GM12878 (cell line): Measurements from ENCODE around the gene PYGO2. TPM values are rescaled to one million over a fixed set of nuclear protein-coding genes. Genes with fewer than 3 reads are reported as not detected.

Source experiments
- ATAC-seq: fragments of 200-7000 bp; cut with Tn5 transposase; 3 replicates; pipeline ENCODE4 v1.9.1; 2020; ENCODE audit warnings: mild to moderate bottlenecking, moderate library complexity
- BruUV-seq: library from RNA; stranded (reverse); fragments of 400-500 nt; replicated peaks from 2 replicates; lab custom pipeline; 2021; lab: Mats Ljungman, UMichigan
- CTCF ChIA-PET: fragments of 300-600 bp; sonication (Branson Sonifier 250); formaldehyde crosslinking; extraction: SDS; loops from one replicate; lab custom pipeline; 2021; ENCODE audit warnings: inconsistent platforms; lab: Yijun Ruan, JAX
- POLR2A ChIA-PET: fragments of 350-600 bp; formaldehyde crosslinking; extraction: SDS; loops from one replicate; lab custom pipeline; 2021; ENCODE audit warnings: inconsistent platforms; lab: Charles Lee
- RAD21 ChIA-PET: fragments of 300-600 bp; sonication (Branson Sonifier 250); formaldehyde crosslinking; loops from one replicate; lab custom pipeline; 2023; ENCODE audit warnings: antibody characterized with exemption; ENCODE audit not compliant: unreplicated experiment; lab: Charles Lee
- SMC1A ChIA-PET: fragments of 300-600 bp; sonication (Branson Sonifier 250); formaldehyde crosslinking; loops from one replicate; lab custom pipeline; 2023; ENCODE audit not compliant: unreplicated experiment, uncharacterized antibody; lab: Charles Lee
- DNase-seq: peaks from one replicate; pipeline ENCODE4 v3.0.0-alpha.2; 2011; ENCODE audit warnings: low read depth, low spot score
- FAIRE-seq: peaks from 3 replicates; lab custom pipeline; 2011; peaks lifted over from hg19 to GRCh38; lab: Jason Lieb, UNC
- H2AFZ ChIP-seq: 2 replicates; pipeline ENCODE4 v1.6.0; 2011; ENCODE audit warnings: low read depth, low read length, control low read depth; ENCODE audit not compliant: control insufficient read depth
- H3K27ac ChIP-seq: 2 replicates; pipeline ENCODE4 v1.5.1; 2011; ENCODE audit warnings: control low read depth; ENCODE audit not compliant: control insufficient read depth, insufficient read depth
- H3K27me3 ChIP-seq, 2 experiments: replicated peaks in 1 of 2; 2 replicates each; pipeline versions ENCODE4 v1.6.0 to v1.6.1; 2011; ENCODE audit warnings: low read length in 1 of 2; ENCODE audit not compliant: control insufficient read depth in 2 of 2, insufficient read depth in 2 of 2
- H3K36me3 ChIP-seq, 2 experiments: 2 replicates each; pipeline ENCODE4 v1.5.1; 2011; ENCODE audit warnings: low read length in 1 of 2; ENCODE audit not compliant: control insufficient read depth in 2 of 2, insufficient read depth in 2 of 2
- H3K4me1 ChIP-seq: 2 replicates; pipeline ENCODE4 v1.6.1; 2011; ENCODE audit warnings: mild to moderate bottlenecking, low read length, moderate library complexity, mixed read lengths; ENCODE audit not compliant: control insufficient read depth, insufficient read depth
- H3K4me2 ChIP-seq: 2 replicates; pipeline ENCODE4 v1.6.0; 2011; ENCODE audit warnings: control low read depth; ENCODE audit not compliant: control insufficient read depth, insufficient read depth
- H3K4me3 ChIP-seq: fragments of 200-600 bp; sonication (generic); 2 replicates; pipeline ENCODE4 v1.5.1; 2016
- H3K79me2 ChIP-seq: 2 replicates; pipeline ENCODE4 v1.6.0; 2011; ENCODE audit warnings: low read length; ENCODE audit not compliant: control insufficient read depth, insufficient read depth
- H3K9ac ChIP-seq: 2 replicates; pipeline ENCODE4 v1.8.0; 2011; ENCODE audit warnings: low read length, control low read depth, mixed read lengths; ENCODE audit not compliant: control insufficient read depth, insufficient read depth
- H3K9me3 ChIP-seq: replicated peaks from 3 replicates; pipeline ENCODE4 v1.5.1; 2011; ENCODE audit warnings: mild to moderate bottlenecking, low read length; ENCODE audit not compliant: control insufficient read depth, insufficient read depth
- H4K20me1 ChIP-seq: 2 replicates; pipeline ENCODE4 v1.6.0; 2011; ENCODE audit not compliant: control insufficient read depth, insufficient read depth
- MXI1 ChIP-seq: fragments of 150-350 bp; IDR thresholded peaks from 2 replicates; pipeline ENCODE4 v1.6.1; 2011; ENCODE audit warnings: low read depth, mild to moderate bottlenecking, inconsistent platforms, low read length, improper control_type of control experiment
- MYB ChIP-seq: fragments of 150-350 bp; IDR thresholded peaks from 2 replicates; pipeline ENCODE4 v1.6.1; 2014; ENCODE audit warnings: mild to moderate bottlenecking, low read depth, low read length, borderline replicate concordance
- MYC ChIP-seq: IDR thresholded peaks from 2 replicates; pipeline ENCODE4 v1.6.1; 2011; ENCODE audit warnings: mild to moderate bottlenecking, low read length, moderate library complexity, inconsistent platforms; ENCODE audit not compliant: insufficient read depth, insufficient replicate concordance, insufficient read length, severe bottlenecking
- POLR2A ChIP-seq: IDR thresholded peaks from 2 replicates; pipeline ENCODE4 v1.6.1; 2011; ENCODE audit warnings: low read depth, mild to moderate bottlenecking, low read length
- POU2F2 ChIP-seq: IDR thresholded peaks from 3 replicates; pipeline ENCODE4 v1.6.1; 2011; ENCODE audit warnings: low read depth, mild to moderate bottlenecking, low read length, borderline replicate concordance
- RUNX3 ChIP-seq: IDR thresholded peaks from 2 replicates; pipeline ENCODE4 v1.6.1; 2012; ENCODE audit warnings: low read length, inconsistent platforms
- SREBF1 ChIP-seq: IDR thresholded peaks from 2 replicates; pipeline ENCODE4 v1.6.1; 2012; ENCODE audit warnings: mild to moderate bottlenecking, low read length
- SUPT20H ChIP-seq: IDR thresholded peaks from 2 replicates; pipeline ENCODE4 v1.6.1; 2011; ENCODE audit warnings: low read depth, mild to moderate bottlenecking, low read length, moderate library complexity, borderline replicate concordance; ENCODE audit not compliant: control insufficient read depth
- TBL1XR1 ChIP-seq: IDR thresholded peaks from 2 replicates; pipeline ENCODE4 v1.6.1; 2012; ENCODE audit warnings: low read depth, low read length, improper control_type of control experiment
- WGBS: methylation state at CpG from one replicate; pipeline ENCODE4 v1.1.6; 2016; ENCODE audit warnings: low lambda C conversion rate; ENCODE audit not compliant: insufficient replicate concordance, insufficient coverage; ENCODE audit errors: missing lambda C conversion rate; 5-methylcytosine and 5-hydroxymethylcytosine counted together
- in situ Hi-C: fragments of 300-500 bp; cut with MboI; formaldehyde crosslinking; loops from 9 replicates; pipeline ENCODE4 v1.14.3; 2018; ENCODE audit warnings: mixed read lengths
- intact Hi-C: fragments of 100-400 bp; cut with micrococcal nuclease; formaldehyde crosslinking; loops from one replicate; pipeline ENCODE4 v1.14.2; 2022; ENCODE audit not compliant: unreplicated experiment
- polyA plus RNA-seq, 11 experiments: library from polyadenylated mRNA; depleted of rRNA in 4 of 11; unstranded in 6 of 11; stranded (reverse) in 5 of 11; fragments of >200 nt; fragmentation: Nextera tagmentation in 4 of 11; fragmentation: Illumina TruSeq in 1 of 11; extraction: Ambion mirVana in 4 of 11; extraction: Trizol in 1 of 11; gene quantifications; 1 replicate in 1 of 11; 2 replicates in 10 of 11; pipeline versions ENCODE4 v1.2.1 to v1.2.3, GENCODE V29; 2011 to 2016; ENCODE audit warnings: inconsistent platforms in 2 of 11, missing spikeins in 2 of 11, low read depth in 1 of 11
- total RNA-seq, 4 experiments: library from RNA; depleted of rRNA in 3 of 4; stranded (reverse); fragments of >200 nt in 3 of 4; fragmentation: Illumina TruSeq in 1 of 4; extraction: Trizol in 1 of 4; gene quantifications; 2 replicates each; pipeline versions ENCODE4 v1.2.1 to v1.2.3, GENCODE V29; 2013 to 2021
- TF ChIP-seq, protein P1 (sequence below): fragments of 450-650 bp; IDR thresholded peaks from 2 replicates; pipeline ENCODE4 v1.6.1; 2017; ENCODE audit warnings: low read depth, mild to moderate bottlenecking, moderate library complexity
- TF ChIP-seq, protein P2 (sequence below): IDR thresholded peaks from 2 replicates; pipeline ENCODE4 v1.6.1; 2012; ENCODE audit warnings: low read depth, low read length, improper control_type of control experiment
- TF ChIP-seq, protein P3 (sequence below): fragments of 450-650 bp; IDR thresholded peaks from 2 replicates; pipeline ENCODE4 v1.6.1; 2017; ENCODE audit warnings: mild to moderate bottlenecking, low read depth, inconsistent platforms; ENCODE audit not compliant: poor library complexity, severe bottlenecking
- TF ChIP-seq, protein P4 (sequence below): fragments of 450-650 bp; formaldehyde crosslinking; IDR thresholded peaks from 2 replicates; pipeline ENCODE4 v1.4.0; 2020; ENCODE audit warnings: mild to moderate bottlenecking, moderate library complexity
- TF ChIP-seq, protein P5 (sequence below): IDR thresholded peaks from 2 replicates; pipeline ENCODE4 v1.6.1; 2012; ENCODE audit warnings: low read length, inconsistent platforms

PYGO2 gene
- total and polyA plus RNA-seq, 10 of the 15 experiments (the other 5 are each of a cell fraction or from before 2014, with no cell fraction given), result 8.1 to 33.8 (median 23.5) TPM

DNA sequence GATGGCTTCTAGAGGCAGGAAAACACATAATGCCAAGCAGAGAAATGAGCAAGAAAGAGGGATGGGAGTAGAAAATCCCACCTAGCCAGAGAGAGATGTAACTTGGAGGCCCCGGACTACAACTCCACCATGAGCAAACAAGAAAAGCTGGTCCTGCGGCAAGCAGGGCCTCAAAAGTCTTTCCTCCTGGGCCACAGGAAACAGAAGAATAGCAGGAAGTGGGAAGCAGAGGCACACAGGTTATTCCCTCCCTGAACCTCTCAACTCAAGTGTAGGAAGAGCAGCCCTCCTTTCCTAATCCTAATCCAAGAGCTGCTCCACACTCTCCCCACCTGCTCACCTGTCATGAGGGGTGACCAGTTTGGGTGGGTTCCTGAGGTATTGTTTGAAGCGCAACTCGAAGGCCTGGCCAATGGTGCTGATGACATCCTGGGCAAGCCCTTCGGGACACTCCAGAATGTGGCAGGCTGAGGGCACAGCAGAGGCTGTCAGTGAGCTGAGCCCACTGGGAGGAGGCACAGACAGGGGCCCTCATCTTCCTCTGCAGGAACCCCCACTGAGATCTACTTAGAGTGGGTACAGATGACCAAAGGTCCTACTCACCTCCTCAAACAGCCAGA, 5.9 kb upstream of the PYGO2 start:
- ChIA-PET SMC1A (interaction anchor here (0.6 to 0.9 kb wide), 2 partner anchors 28 to 31 kb away, joined by 3 read pairs; no protein-coding TSS in a partner anchor), POLR2A (interaction anchor here (1.6 kb wide), 1 partner anchor 12 kb away, joined by 4 read pairs; the partner anchor contains the start of gene PBXIP1), CTCF (interaction anchor here (3.5 kb wide), 1 partner anchor 12 kb away, joined by 11 read pairs; the partner anchor contains the start of gene PBXIP1), RAD21 (no interaction called here)
- H3K9ac ChIP-seq, result no peak overlapping the region
- intact Hi-C loops (no loop called here), in situ Hi-C loops (no loop called here)
- H3K27ac ChIP-seq, result no peak overlapping the region
- H3K4me1 ChIP-seq, result peaks cover 22% of the 10 kb centered on the region
- 91% methylated on average over 5 of the region's 5 CpGs for WGBS
- peaks cover 12% of the 10 kb centered on the region in 2 experiments; a peak in 3 of 4 replicates for H3K36me3 ChIP-seq
- H3K27me3 ChIP-seq, result no peaks in the 10 kb centered on the region
- no peaks in the 10 kb centered on the region for H4K20me1 ChIP-seq
- ATAC-seq (no peak), DNase-seq (no peak), FAIRE-seq (no peak)
- BruUV-seq, result no TSS peak
- no peak overlapping the region for H2AFZ ChIP-seq
- H3K9me3 ChIP-seq, result no peaks in the 10 kb centered on the region
- no peak overlapping the region for H3K4me2 ChIP-seq
- H3K79me2 ChIP-seq, result peaks cover 34% of the 10 kb centered on the region
- H3K4me3 ChIP-seq, result no peak overlapping the region
- TF ChIP-seq SREBF1 (no peak), MXI1 (no peak), POLR2A (no peak), MYB (no peak), TBL1XR1 (no peak), MYC (no peak), POU2F2 (no peak), SUPT20H (no peak), RUNX3 (no peak)
- TF ChIP-seq, protein P1, sequence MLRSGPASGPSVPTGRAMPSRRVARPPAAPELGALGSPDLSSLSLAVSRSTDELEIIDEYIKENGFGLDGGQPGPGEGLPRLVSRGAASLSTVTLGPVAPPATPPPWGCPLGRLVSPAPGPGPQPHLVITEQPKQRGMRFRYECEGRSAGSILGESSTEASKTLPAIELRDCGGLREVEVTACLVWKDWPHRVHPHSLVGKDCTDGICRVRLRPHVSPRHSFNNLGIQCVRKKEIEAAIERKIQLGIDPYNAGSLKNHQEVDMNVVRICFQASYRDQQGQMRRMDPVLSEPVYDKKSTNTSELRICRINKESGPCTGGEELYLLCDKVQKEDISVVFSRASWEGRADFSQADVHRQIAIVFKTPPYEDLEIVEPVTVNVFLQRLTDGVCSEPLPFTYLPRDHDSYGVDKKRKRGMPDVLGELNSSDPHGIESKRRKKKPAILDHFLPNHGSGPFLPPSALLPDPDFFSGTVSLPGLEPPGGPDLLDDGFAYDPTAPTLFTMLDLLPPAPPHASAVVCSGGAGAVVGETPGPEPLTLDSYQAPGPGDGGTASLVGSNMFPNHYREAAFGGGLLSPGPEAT, result no peak
- TF ChIP-seq, protein P2, sequence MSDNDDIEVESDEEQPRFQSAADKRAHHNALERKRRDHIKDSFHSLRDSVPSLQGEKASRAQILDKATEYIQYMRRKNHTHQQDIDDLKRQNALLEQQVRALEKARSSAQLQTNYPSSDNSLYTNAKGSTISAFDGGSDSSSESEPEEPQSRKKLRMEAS, result no peak
- TF ChIP-seq, protein P3, sequence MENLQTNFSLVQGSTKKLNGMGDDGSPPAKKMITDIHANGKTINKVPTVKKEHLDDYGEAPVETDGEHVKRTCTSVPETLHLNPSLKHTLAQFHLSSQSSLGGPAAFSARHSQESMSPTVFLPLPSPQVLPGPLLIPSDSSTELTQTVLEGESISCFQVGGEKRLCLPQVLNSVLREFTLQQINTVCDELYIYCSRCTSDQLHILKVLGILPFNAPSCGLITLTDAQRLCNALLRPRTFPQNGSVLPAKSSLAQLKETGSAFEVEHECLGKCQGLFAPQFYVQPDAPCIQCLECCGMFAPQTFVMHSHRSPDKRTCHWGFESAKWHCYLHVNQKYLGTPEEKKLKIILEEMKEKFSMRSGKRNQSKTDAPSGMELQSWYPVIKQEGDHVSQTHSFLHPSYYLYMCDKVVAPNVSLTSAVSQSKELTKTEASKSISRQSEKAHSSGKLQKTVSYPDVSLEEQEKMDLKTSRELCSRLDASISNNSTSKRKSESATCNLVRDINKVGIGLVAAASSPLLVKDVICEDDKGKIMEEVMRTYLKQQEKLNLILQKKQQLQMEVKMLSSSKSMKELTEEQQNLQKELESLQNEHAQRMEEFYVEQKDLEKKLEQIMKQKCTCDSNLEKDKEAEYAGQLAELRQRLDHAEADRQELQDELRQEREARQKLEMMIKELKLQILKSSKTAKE, result no peak
- TF ChIP-seq, protein P4, sequence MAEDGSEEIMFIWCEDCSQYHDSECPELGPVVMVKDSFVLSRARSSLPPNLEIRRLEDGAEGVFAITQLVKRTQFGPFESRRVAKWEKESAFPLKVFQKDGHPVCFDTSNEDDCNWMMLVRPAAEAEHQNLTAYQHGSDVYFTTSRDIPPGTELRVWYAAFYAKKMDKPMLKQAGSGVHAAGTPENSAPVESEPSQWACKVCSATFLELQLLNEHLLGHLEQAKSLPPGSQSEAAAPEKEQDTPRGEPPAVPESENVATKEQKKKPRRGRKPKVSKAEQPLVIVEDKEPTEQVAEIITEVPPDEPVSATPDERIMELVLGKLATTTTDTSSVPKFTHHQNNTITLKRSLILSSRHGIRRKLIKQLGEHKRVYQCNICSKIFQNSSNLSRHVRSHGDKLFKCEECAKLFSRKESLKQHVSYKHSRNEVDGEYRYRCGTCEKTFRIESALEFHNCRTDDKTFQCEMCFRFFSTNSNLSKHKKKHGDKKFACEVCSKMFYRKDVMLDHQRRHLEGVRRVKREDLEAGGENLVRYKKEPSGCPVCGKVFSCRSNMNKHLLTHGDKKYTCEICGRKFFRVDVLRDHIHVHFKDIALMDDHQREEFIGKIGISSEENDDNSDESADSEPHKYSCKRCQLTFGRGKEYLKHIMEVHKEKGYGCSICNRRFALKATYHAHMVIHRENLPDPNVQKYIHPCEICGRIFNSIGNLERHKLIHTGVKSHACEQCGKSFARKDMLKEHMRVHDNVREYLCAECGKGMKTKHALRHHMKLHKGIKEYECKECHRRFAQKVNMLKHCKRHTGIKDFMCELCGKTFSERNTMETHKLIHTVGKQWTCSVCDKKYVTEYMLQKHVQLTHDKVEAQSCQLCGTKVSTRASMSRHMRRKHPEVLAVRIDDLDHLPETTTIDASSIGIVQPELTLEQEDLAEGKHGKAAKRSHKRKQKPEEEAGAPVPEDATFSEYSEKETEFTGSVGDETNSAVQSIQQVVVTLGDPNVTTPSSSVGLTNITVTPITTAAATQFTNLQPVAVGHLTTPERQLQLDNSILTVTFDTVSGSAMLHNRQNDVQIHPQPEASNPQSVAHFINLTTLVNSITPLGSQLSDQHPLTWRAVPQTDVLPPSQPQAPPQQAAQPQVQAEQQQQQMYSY (CRISPR knock-in tag), result no peak
- TF ChIP-seq, protein P5, sequence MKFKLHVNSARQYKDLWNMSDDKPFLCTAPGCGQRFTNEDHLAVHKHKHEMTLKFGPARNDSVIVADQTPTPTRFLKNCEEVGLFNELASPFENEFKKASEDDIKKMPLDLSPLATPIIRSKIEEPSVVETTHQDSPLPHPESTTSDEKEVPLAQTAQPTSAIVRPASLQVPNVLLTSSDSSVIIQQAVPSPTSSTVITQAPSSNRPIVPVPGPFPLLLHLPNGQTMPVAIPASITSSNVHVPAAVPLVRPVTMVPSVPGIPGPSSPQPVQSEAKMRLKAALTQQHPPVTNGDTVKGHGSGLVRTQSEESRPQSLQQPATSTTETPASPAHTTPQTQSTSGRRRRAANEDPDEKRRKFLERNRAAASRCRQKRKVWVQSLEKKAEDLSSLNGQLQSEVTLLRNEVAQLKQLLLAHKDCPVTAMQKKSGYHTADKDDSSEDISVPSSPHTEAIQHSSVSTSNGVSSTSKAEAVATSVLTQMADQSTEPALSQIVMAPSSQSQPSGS, result no peak
